CD4-positive, alpha-beta T cell treated with Interleukin-21 for 1 hour (primary cell): ENCODE results near the gene MORC3.

Experiments used
- DNase-seq: peaks from one replicate; pipeline ENCODE4 v3.0.0-alpha.2; 2020

MORC3 gene

GRCh38 chr21:36424592-36424991 is 104.6 kb downstream of the MORC3 start:
- no peak for DNase-seq

GRCh38 chr21:36425286-36425685 is 105.3 kb downstream of the MORC3 start:
- no peak for DNase-seq
